GM12872 (cell line): Measurements from ENCODE around the gene ADGRD1.

ENCODE experiments used
- CTCF ChIP-seq: IDR thresholded peaks from 3 replicates; pipeline ENCODE4 v1.5.1; 2011; ENCODE audit warnings: low read depth, mild to moderate bottlenecking, low read length, moderate library complexity; ENCODE audit not compliant: insufficient read depth

ADGRD1 gene

GRCh38 chr12:131005161-131006035 lies 51.7 kb downstream of the ADGRD1 start:
- TF ChIP-seq CTCF: peak; percentile 24; the same call in 1 of the 3 replicates

GRCh38 chr12:131006036-131006735 lies 52.5 kb downstream of the ADGRD1 start:
- no peak for TF ChIP-seq CTCF

GRCh38 chr12:131007031-131007739 lies 53.5 kb downstream of the ADGRD1 start:
- TF ChIP-seq CTCF: no peak

- TF ChIP-seq CTCF: no peak
Measured at GRCh38 chr12:131007740-131008117, 54.0 kb downstream of the ADGRD1 start.

GRCh38 chr12:131008131-131008912 lies 54.6 kb downstream of the ADGRD1 start:
- no peak for TF ChIP-seq CTCF

- TF ChIP-seq CTCF: no peak
Measured at GRCh38 chr12:131008913-131009270, 55.2 kb downstream of the ADGRD1 start.
